ENCODE measurements around the gene FGR. TPM values are rescaled to one million over a fixed set of nuclear protein-coding genes. Genes with fewer than 3 reads are reported as not detected.
A peak's percentile ranks its signal among the peaks of the same experiment; 100 is the strongest.

Gene FGR
- total and polyA plus RNA-seq, 2 donors (not counting 1 experiment from before 2014, with no cell fraction given): 57.0 to 295 TPM

DNA sequence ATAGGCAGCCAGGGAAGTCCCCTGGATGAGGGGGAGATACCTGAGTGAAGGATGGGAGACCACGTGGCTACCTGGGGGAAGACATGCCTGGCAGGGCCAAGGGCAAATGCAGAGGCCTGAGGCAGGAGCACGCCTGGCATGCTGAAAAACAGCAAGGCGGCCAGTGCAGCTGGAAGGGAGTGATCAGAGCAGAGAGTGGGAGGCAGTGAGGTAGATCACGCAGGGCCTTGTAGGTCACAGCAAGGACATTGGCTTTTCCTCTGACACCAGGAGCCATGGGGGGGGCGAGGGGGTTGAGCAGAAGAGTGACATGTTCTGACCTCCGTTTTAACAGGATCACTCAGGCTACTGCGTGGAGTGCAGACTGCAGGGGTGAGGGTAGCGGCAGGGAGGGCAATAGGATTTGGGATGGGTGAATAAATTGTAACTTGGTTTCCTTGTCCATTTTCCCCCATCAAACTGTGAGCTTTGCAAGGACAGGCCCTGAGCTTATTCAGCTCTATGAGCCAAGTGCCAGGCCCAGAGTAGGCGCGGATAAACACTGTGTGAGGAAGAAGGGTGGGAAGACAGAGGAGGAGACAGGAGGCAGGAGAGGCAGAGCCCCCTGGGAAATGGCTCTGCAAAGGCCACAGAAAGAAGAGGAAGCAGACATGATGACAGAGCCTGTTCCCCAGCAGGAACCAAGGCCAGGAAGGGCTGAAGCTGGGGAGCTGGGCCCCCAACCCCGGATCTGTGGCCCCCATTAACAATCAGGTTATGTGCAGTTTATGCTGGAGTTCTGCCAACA lies 20.4 kb upstream of the FGR start:
- no peaks in the 10 kb centered on the region for H3K27me3 Mint-ChIP-seq
- Histone ChIP-seq H3K4me1 (ENCODE audit: control insufficient read depth in 2 of 2, insufficient read depth in 2 of 2, low read length in 2 of 2) (peaks cover 16 to 40% of the 10 kb centered on the region in 2 donors), H3K79me2 (ENCODE audit: control insufficient read depth, insufficient read depth, low read length) (no peaks in the 10 kb centered on the region), H4K20me1 (ENCODE audit: control insufficient read depth, insufficient read depth, low read length, poor library complexity, severe bottlenecking) (no peaks in the 10 kb centered on the region), H3K9ac (ENCODE audit: low read length) (no peak overlapping the region), H2AFZ (ENCODE audit: insufficient read depth, low read depth, low read length, poor library complexity, severe bottlenecking) (no peak overlapping the region), H3K9me3 (ENCODE audit: control extremely low read depth in 1 of 3, control insufficient read depth in 2 of 3, insufficient read depth in 1 of 3, low read length in 2 of 3) (no peaks in the 10 kb centered on the region), H3K4me2 (replicated peaks; ENCODE audit: low read depth, low read length, poor library complexity, severe bottlenecking) (no peak overlapping the region), H3K4me3 (ENCODE audit: control extremely low read depth in 1 of 5, extremely low read depth in 1 of 5, insufficient read depth in 1 of 5, low read depth in 2 of 5, low read length in 4 of 5) (no peak overlapping the region), H3K36me3 (replicated peaks in 1 of 2; ENCODE audit: control extremely low read depth in 1 of 2, control insufficient read depth in 1 of 2, extremely low read depth in 1 of 2, insufficient read depth in 2 of 2, low read length in 1 of 2) (no peaks in the 10 kb centered on the region), H3K27ac (ENCODE audit: low read length in 2 of 2) (no peak overlapping the region), H3K27me3 (replicated peaks in 1 of 4; ENCODE audit: control extremely low read depth in 1 of 4, control insufficient read depth in 3 of 4, insufficient read depth in 4 of 4, low read length in 3 of 4) (no peaks in the 10 kb centered on the region)
- no peak overlapping the region for H3K4me3 Mint-ChIP-seq
- ChIA-PET POLR2A (interaction anchor here (1.3 to 1.6 kb wide), 2 partner anchors 24 to 30 kb away, joined by 3 read pairs; no protein-coding TSS in a partner anchor), CTCF (interaction anchor here (1.5 to 2.4 kb wide), 3 partner anchors 9 to 47 kb away, joined by 7 to 15 read pairs (median 10); no protein-coding TSS in a partner anchor)
- no peak for TF ChIP-seq EZH2 (IDR thresholded peaks at IDR 0.05; ENCODE audit: borderline replicate concordance, insufficient read depth, low read depth, low read length, poor library complexity, severe bottlenecking)
- TF ChIP-seq, protein P1, sequence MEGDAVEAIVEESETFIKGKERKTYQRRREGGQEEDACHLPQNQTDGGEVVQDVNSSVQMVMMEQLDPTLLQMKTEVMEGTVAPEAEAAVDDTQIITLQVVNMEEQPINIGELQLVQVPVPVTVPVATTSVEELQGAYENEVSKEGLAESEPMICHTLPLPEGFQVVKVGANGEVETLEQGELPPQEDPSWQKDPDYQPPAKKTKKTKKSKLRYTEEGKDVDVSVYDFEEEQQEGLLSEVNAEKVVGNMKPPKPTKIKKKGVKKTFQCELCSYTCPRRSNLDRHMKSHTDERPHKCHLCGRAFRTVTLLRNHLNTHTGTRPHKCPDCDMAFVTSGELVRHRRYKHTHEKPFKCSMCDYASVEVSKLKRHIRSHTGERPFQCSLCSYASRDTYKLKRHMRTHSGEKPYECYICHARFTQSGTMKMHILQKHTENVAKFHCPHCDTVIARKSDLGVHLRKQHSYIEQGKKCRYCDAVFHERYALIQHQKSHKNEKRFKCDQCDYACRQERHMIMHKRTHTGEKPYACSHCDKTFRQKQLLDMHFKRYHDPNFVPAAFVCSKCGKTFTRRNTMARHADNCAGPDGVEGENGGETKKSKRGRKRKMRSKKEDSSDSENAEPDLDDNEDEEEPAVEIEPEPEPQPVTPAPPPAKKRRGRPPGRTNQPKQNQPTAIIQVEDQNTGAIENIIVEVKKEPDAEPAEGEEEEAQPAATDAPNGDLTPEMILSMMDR (IDR thresholded peaks at IDR 0.05): no peak
- no peak for DNase-seq
- H3K27ac Mint-ChIP-seq: peak overlapping the region; percentile 64
- ATAC-seq (ENCODE audit: low read depth): no peak
- no peaks in the 10 kb centered on the region for H3K9me3 Mint-ChIP-seq (ENCODE audit: insufficient read depth)
- intact Hi-C loops (cut with micrococcal nuclease): no loop called here
- peaks cover 33% of the 10 kb centered on the region for H3K4me1 Mint-ChIP-seq
- WGBS (ENCODE audit: insufficient coverage): 89% methylated on average over 11 of the region's 11 CpGs
